ENCODE results near the gene SLC22A2.

DNA sequence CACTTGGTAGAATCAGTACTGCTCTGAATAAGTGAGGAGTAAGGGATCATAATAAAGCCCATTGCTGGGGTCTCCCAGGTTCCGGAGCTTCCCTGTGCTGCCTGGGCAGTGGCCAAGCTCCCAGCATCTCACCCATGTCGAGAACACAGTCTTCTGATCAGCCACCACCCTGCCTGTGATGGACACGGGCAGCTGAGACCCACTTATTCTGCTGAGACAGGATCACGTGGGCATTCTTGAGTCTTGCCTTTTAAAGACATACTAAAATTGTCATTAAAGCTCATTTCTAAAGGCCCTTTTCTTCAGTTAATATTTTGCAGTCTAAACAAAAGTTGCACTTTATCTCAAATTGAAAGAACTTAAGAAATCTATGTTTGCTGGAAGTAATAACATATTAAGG, 42.7 kb upstream of the SLC22A2 start:
- TF ChIP-seq, protein P1, sequence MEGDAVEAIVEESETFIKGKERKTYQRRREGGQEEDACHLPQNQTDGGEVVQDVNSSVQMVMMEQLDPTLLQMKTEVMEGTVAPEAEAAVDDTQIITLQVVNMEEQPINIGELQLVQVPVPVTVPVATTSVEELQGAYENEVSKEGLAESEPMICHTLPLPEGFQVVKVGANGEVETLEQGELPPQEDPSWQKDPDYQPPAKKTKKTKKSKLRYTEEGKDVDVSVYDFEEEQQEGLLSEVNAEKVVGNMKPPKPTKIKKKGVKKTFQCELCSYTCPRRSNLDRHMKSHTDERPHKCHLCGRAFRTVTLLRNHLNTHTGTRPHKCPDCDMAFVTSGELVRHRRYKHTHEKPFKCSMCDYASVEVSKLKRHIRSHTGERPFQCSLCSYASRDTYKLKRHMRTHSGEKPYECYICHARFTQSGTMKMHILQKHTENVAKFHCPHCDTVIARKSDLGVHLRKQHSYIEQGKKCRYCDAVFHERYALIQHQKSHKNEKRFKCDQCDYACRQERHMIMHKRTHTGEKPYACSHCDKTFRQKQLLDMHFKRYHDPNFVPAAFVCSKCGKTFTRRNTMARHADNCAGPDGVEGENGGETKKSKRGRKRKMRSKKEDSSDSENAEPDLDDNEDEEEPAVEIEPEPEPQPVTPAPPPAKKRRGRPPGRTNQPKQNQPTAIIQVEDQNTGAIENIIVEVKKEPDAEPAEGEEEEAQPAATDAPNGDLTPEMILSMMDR (conservative IDR thresholded peaks at IDR 0.05; ENCODE audit: low read length) = no peak
- no peak for TF ChIP-seq EZH2phosphoT487 (IDR thresholded peaks at IDR 0.05; ENCODE audit: borderline replicate concordance)

Measured in Loucy (cell line).